ENCODE measurements around the gene MICAL2.
A peak's percentile ranks its signal among the peaks of the same experiment; 100 is the strongest.

The MICAL2 gene

GRCh38 chr11:12246989-12247388 lies 136.6 kb downstream of the MICAL2 start:
- Histone ChIP-seq H3K36me3 (ENCODE audit: control insufficient read depth in 5 of 5, insufficient read depth in 5 of 5, low read length in 5 of 5) (peaks cover 0 to 10% (median 0%) of the 10 kb centered on the region in 5 donors), H3K9ac (ENCODE audit: low read length in 5 of 5) (no peak overlapping the region), H3K4me3 (ENCODE audit: low read depth in 1 of 5, low read length in 5 of 5) (no peak overlapping the region), H3K4me1 (ENCODE audit: control insufficient read depth in 5 of 5, insufficient read depth in 5 of 5, low read length in 5 of 5) (peaks cover 0 to 16% (median 14%) of the 10 kb centered on the region in 5 donors), H3K27ac (ENCODE audit: low read depth, low read length) (no peak overlapping the region), H3K9me3 (ENCODE audit: control insufficient read depth in 5 of 5, low read length in 5 of 5) (no peaks in the 10 kb centered on the region), H3K27me3 (ENCODE audit: control insufficient read depth in 5 of 5, insufficient read depth in 4 of 5, low read length in 5 of 5) (no peaks in the 10 kb centered on the region)

- Histone ChIP-seq H3K4me3 (ENCODE audit: low read depth in 1 of 5, low read length in 5 of 5) (no peak overlapping the region), H3K9me3 (ENCODE audit: control insufficient read depth in 5 of 5, low read length in 5 of 5) (no peaks in the 10 kb centered on the region), H3K4me1 (ENCODE audit: control insufficient read depth in 5 of 5, insufficient read depth in 5 of 5, low read length in 5 of 5) (peaks cover 0 to 16% (median 14%) of the 10 kb centered on the region in 5 donors), H3K9ac (ENCODE audit: low read length in 5 of 5) (no peak overlapping the region), H3K27me3 (ENCODE audit: control insufficient read depth in 5 of 5, insufficient read depth in 4 of 5, low read length in 5 of 5) (no peaks in the 10 kb centered on the region), H3K27ac (ENCODE audit: low read depth, low read length) (no peak overlapping the region), H3K36me3 (ENCODE audit: control insufficient read depth in 5 of 5, insufficient read depth in 5 of 5, low read length in 5 of 5) (peaks cover 0 to 10% (median 0%) of the 10 kb centered on the region in 5 donors)
These were observed 137.3 kb downstream of the MICAL2 start for GRCh38 chr11:12247543-12248254.

GRCh38 chr11:12248330-12248729 lies 137.9 kb downstream of the MICAL2 start:
- H3K4me1 ChIP-seq (ENCODE audit: control insufficient read depth in 5 of 5, insufficient read depth in 5 of 5, low read length in 5 of 5): peaks cover 0 to 16% (median 14%) of the 10 kb centered on the region in 5 donors

GRCh38 chr11:12249590-12250260 lies 139.3 kb downstream of the MICAL2 start:
- Histone ChIP-seq H3K27ac (ENCODE audit: low read depth, low read length) (no peak overlapping the region), H3K9me3 (ENCODE audit: control insufficient read depth in 5 of 5, low read length in 5 of 5) (no peaks in the 10 kb centered on the region), H3K4me3 (ENCODE audit: low read depth in 1 of 5, low read length in 5 of 5) (no peak overlapping the region), H3K4me1 (ENCODE audit: control insufficient read depth in 5 of 5, insufficient read depth in 5 of 5, low read length in 5 of 5) (peaks cover 0 to 16% (median 14%) of the 10 kb centered on the region in 5 donors), H3K27me3 (ENCODE audit: control insufficient read depth in 5 of 5, insufficient read depth in 4 of 5, low read length in 5 of 5) (no peaks in the 10 kb centered on the region), H3K9ac (ENCODE audit: low read length in 5 of 5) (no peak overlapping the region), H3K36me3 (ENCODE audit: control insufficient read depth in 5 of 5, insufficient read depth in 5 of 5, low read length in 5 of 5) (peaks cover 0 to 10% (median 0%) of the 10 kb centered on the region in 5 donors)

More at GRCh38 chr11:12248330-12248729, 137.9 kb downstream of the MICAL2 start:
- no peaks in the 10 kb centered on the region for H3K27me3 ChIP-seq (ENCODE audit: control insufficient read depth in 5 of 5, insufficient read depth in 4 of 5, low read length in 5 of 5)
- no peaks in the 10 kb centered on the region for H3K9me3 ChIP-seq (ENCODE audit: control insufficient read depth in 5 of 5, low read length in 5 of 5)
- no peak overlapping the region for H3K4me3 ChIP-seq (ENCODE audit: low read depth in 1 of 5, low read length in 5 of 5)
- H3K36me3 ChIP-seq (ENCODE audit: control insufficient read depth in 5 of 5, insufficient read depth in 5 of 5, low read length in 5 of 5): peaks cover 0 to 10% (median 0%) of the 10 kb centered on the region in 5 donors
- no peak overlapping the region for H3K9ac ChIP-seq (ENCODE audit: low read length in 5 of 5)
- no peak overlapping the region for H3K27ac ChIP-seq (ENCODE audit: low read depth, low read length)

GRCh38 chr11:12251666-12252560 lies 141.5 kb downstream of the MICAL2 start:
- no peak overlapping the region for H3K4me3 ChIP-seq (ENCODE audit: low read depth in 1 of 5, low read length in 5 of 5)
- H3K9me3 ChIP-seq (ENCODE audit: control insufficient read depth in 5 of 5, low read length in 5 of 5): no peaks in the 10 kb centered on the region
- no peak overlapping the region for H3K9ac ChIP-seq (ENCODE audit: low read length in 5 of 5)
- peaks cover 0 to 18% (median 2%) of the 10 kb centered on the region in 5 donors for H3K36me3 ChIP-seq (ENCODE audit: control insufficient read depth in 5 of 5, insufficient read depth in 5 of 5, low read length in 5 of 5)
- H3K27ac ChIP-seq (ENCODE audit: low read depth, low read length): no peak overlapping the region
- no peaks in the 10 kb centered on the region for H3K27me3 ChIP-seq (ENCODE audit: control insufficient read depth in 5 of 5, insufficient read depth in 4 of 5, low read length in 5 of 5)
- peaks cover 0 to 15% (median 11%) of the 10 kb centered on the region in 5 donors for H3K4me1 ChIP-seq (ENCODE audit: control insufficient read depth in 5 of 5, insufficient read depth in 5 of 5, low read length in 5 of 5)

- H3K27ac ChIP-seq (ENCODE audit: low read depth, low read length): no peak overlapping the region
These were observed 143.5 kb downstream of the MICAL2 start for GRCh38 chr11:12253843-12254281.

GRCh38 chr11:12258451-12258850 lies 148.1 kb downstream of the MICAL2 start:
- Histone ChIP-seq H3K36me3 (ENCODE audit: control insufficient read depth in 5 of 5, insufficient read depth in 5 of 5, low read length in 5 of 5) (peaks cover 0 to 37% (median 19%) of the 10 kb centered on the region in 5 donors), H3K9ac (ENCODE audit: low read length in 5 of 5) (no peak overlapping the region), H3K27me3 (ENCODE audit: control insufficient read depth in 5 of 5, insufficient read depth in 4 of 5, low read length in 5 of 5) (no peaks in the 10 kb centered on the region), H3K9me3 (ENCODE audit: control insufficient read depth in 5 of 5, low read length in 5 of 5) (no peaks in the 10 kb centered on the region), H3K27ac (ENCODE audit: low read depth, low read length) (no peak overlapping the region), H3K4me3 (ENCODE audit: low read depth in 1 of 5, low read length in 5 of 5) (no peak overlapping the region), H3K4me1 (ENCODE audit: control insufficient read depth in 5 of 5, insufficient read depth in 5 of 5, low read length in 5 of 5) (peaks cover 4 to 27% (median 10%) of the 10 kb centered on the region in 5 donors)

More at GRCh38 chr11:12253843-12254281, 143.5 kb downstream of the MICAL2 start:
- Histone ChIP-seq H3K9me3 (ENCODE audit: control insufficient read depth in 5 of 5, low read length in 5 of 5) (no peaks in the 10 kb centered on the region), H3K27me3 (ENCODE audit: control insufficient read depth in 5 of 5, insufficient read depth in 4 of 5, low read length in 5 of 5) (no peaks in the 10 kb centered on the region), H3K36me3 (ENCODE audit: control insufficient read depth in 5 of 5, insufficient read depth in 5 of 5, low read length in 5 of 5) (peaks cover 0 to 36% (median 14%) of the 10 kb centered on the region in 5 donors), H3K4me1 (ENCODE audit: control insufficient read depth in 5 of 5, insufficient read depth in 5 of 5, low read length in 5 of 5) (peaks cover 0 to 6% (median 0%) of the 10 kb centered on the region in 5 donors), H3K4me3 (ENCODE audit: low read depth in 1 of 5, low read length in 5 of 5) (no peak overlapping the region), H3K9ac (ENCODE audit: low read length in 5 of 5) (no peak overlapping the region)

- no peak overlapping the region for H3K4me3 ChIP-seq (ENCODE audit: low read depth in 1 of 5, low read length in 5 of 5)
- H3K27me3 ChIP-seq (ENCODE audit: control insufficient read depth in 5 of 5, insufficient read depth in 4 of 5, low read length in 5 of 5): no peaks in the 10 kb centered on the region
- peaks cover 4 to 27% (median 10%) of the 10 kb centered on the region in 5 donors for H3K4me1 ChIP-seq (ENCODE audit: control insufficient read depth in 5 of 5, insufficient read depth in 5 of 5, low read length in 5 of 5)
- H3K9me3 ChIP-seq (ENCODE audit: control insufficient read depth in 5 of 5, low read length in 5 of 5): no peaks in the 10 kb centered on the region
- no peak overlapping the region for H3K27ac ChIP-seq (ENCODE audit: low read depth, low read length)
- H3K9ac ChIP-seq (ENCODE audit: low read length in 5 of 5): no peak overlapping the region
- H3K36me3 ChIP-seq (ENCODE audit: control insufficient read depth in 5 of 5, insufficient read depth in 5 of 5, low read length in 5 of 5): peaks cover 0 to 41% (median 19%) of the 10 kb centered on the region in 5 donors
These were observed 149.6 kb downstream of the MICAL2 start for GRCh38 chr11:12259956-12260355.

- H3K4me3 ChIP-seq (ENCODE audit: low read depth in 1 of 5, low read length in 5 of 5): peak overlapping the region in 1 of 5 donors; percentile 12
- no peak overlapping the region for H3K27ac ChIP-seq (ENCODE audit: low read depth, low read length)
- no peaks in the 10 kb centered on the region for H3K9me3 ChIP-seq (ENCODE audit: control insufficient read depth in 5 of 5, low read length in 5 of 5)
- H3K9ac ChIP-seq (ENCODE audit: low read length in 5 of 5): no peak overlapping the region
- no peaks in the 10 kb centered on the region for H3K27me3 ChIP-seq (ENCODE audit: control insufficient read depth in 5 of 5, insufficient read depth in 4 of 5, low read length in 5 of 5)
- H3K36me3 ChIP-seq (ENCODE audit: control insufficient read depth in 5 of 5, insufficient read depth in 5 of 5, low read length in 5 of 5): peaks cover 0 to 37% (median 19%) of the 10 kb centered on the region in 5 donors
- peaks cover 4 to 27% (median 10%) of the 10 kb centered on the region in 5 donors for H3K4me1 ChIP-seq (ENCODE audit: control insufficient read depth in 5 of 5, insufficient read depth in 5 of 5, low read length in 5 of 5)
These were observed 150.5 kb downstream of the MICAL2 start for GRCh38 chr11:12260731-12261521.

All from subcutaneous abdominal adipose tissue (tissue), 5 donors.